Cerebellar nuclear complex (tissue), 1 donor: Measurements from ENCODE around the gene CHST12.
A peak's percentile ranks its signal among the peaks of the same experiment; 100 is the strongest.
"Not testable (repeated sequence)": the region's sequence is repeated elsewhere in the genome, so short reads cannot be mapped to it uniquely, and the experiment has no call there.

Experiments
- DNase-seq, 2 experiments: peaks; one replicate each; lab custom pipeline; 2025; lab: John Stamatoyannopoulos, UW

CHST12 gene

GRCh38 chr7:2403014-2403717 is at the start of gene CHST12:
TSS of gene CHST12 (plus strand) at chr7:2403611. CDS start at chr7:2432640, 29,029 bp downstream.
- peak; percentile 75 to 82 for DNase-seq

GRCh38 chr7:2353936-2354185 is 49.5 kb upstream of the CHST12 start:
- peak; percentile 17 to 50 for DNase-seq

GRCh38 chr7:2354186-2354938 is 49.0 kb upstream of the CHST12 start, which contains the start of gene EIF3B:
TSS of gene EIF3B (plus strand) at chr7:2354827. CDS start at chr7:2354922, 95 bp downstream.
- peak in 1 of 2 experiments; percentile 66 for DNase-seq

DNA sequence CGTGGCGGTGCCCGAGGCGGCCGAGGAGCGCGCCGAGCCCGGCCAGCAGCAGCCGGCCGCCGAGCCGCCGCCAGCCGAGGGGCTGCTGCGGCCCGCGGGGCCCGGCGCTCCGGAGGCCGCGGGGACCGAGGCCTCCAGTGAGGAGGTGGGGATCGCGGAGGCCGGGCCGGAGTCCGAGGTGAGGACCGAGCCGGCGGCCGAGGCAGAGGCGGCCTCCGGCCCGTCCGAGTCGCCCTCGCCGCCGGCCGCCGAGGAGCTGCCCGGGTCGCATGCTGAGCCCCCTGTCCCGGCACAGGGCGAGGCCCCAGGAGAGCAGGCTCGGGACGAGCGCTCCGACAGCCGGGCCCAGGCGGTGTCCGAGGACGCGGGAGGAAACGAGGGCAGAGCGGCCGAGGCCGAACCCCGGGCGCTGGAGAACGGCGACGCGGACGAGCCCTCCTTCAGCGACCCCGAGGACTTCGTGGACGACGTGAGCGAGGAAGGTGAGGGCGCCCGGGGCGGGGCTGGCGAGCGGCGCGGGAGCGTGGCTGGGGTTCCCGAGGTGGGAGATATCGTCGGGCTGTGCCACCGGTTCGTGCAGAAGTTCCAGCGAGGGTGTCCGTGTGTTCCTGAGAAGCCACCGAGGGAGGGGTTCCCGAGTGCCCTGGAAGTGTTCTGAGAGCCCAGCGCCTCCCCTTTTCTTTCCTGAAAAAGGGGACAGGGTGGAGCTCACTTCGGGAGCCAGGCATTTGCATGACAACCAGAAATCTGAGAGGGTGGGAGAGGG is 48.3 kb upstream of the CHST12 start:
- no peak for DNase-seq

DNA sequence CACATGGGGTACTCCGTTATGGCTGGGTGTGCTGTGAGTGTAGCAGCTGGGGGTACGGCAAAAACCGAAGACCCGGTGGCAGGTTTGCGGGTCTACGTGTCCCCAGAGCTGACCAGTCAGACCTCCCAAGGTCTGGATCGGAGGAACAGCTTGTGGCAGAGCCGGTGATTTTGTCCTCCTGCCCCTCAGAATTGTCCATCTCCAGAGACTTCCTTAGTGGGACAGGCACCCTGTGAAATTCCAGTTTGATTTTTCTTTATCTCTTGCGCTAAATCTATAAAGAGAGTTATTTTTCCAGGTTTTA is 47.8 kb upstream of the CHST12 start:
- DNase-seq, result no peak

GRCh38 chr7:2357165-2357564 is 46.2 kb upstream of the CHST12 start:
- DNase-seq, result no peak

GRCh38 chr7:2357571-2357970 is 45.8 kb upstream of the CHST12 start:
- DNase-seq, result no peak

GRCh38 chr7:2358968-2359527 is 44.4 kb upstream of the CHST12 start:
- DNase-seq, result no peak

DNA sequence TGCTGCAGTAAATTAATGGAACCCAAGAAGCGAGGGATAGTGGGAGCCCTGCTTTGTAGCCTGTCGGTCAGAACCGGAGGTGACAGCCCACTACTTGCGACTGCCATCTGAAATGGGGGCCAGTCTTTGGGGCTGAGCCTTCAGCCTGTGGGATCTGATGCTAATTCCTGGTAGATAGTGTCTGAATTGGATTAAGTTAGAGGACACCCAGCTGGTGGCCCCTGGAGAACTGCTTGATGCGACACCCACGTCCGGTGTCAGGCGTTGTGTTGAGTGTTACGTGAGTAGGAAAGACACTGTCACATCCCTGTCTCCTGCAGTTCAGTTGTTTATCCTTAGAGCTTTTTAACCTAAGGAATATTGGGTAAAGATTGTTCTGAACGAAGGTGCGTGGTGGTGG is 43.8 kb upstream of the CHST12 start:
- DNase-seq, result no peak

DNA sequence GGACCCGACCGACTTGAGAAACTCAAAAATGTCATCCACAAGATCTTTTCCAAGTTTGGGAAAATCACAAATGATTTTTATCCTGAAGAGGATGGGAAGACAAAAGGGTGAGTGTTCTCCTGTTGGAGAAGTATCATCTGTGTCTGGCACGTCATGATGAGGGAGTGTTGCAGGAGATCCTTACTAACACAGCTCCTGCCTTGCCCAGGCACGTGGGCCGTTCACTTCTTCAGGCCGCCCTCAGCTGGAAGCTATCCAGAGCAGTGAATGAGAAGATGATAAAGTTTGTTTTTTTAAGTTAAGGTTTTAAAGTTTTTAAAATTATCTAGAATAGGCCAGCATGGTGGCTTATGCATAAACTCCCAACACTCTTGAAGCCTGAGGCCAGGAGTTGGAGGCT is 42.6 kb upstream of the CHST12 start:
- no peak for DNase-seq

GRCh38 chr7:2362385-2363088 is 40.9 kb upstream of the CHST12 start:
- no peak for DNase-seq

DNA sequence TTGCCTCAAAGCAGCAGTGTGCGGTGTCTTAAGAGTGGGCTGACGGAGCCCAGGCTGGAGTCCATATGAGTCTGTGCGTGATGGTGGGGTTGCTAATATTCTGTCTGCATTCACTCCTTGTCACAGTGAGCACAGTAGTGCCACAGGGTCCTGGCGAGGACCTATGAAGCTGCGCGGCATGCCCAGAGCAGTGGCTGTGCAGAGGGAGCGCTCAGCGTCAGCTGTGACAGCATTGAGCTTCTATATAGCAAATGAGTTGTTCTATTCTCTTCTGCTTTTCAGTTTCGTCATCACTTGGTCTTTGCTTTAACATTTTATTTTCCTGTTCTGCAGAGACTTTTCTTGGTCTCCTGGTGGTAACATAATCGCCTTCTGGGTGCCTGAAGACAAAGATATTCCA is 34.3 kb upstream of the CHST12 start:
- DNase-seq, result no peak

DNA sequence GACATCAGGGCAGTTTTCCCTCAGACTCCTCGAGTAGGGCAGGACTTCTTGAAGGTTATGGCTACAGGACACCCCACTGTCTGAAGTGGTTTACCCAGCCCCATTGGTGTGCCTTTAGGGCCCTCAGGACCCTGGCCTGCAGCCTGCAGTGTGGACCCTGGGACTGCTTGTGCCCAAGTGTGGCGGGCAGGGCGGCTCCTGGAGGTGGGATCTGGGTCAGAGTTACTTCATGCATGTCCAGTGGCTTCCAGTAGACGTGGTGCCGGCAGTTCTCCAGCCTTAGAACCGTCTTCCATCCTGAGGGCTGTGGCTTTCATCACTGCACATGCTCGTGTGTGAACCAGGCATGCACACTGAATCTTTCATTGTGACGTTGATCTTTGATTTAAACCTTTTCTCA is 32.1 kb upstream of the CHST12 start:
- DNase-seq, result no peak

- DNase-seq, result no peak
These were observed 30.7 kb upstream of the CHST12 start for GRCh38 chr7:2372724-2373123.

- no peak for DNase-seq
These were observed 30.3 kb upstream of the CHST12 start for GRCh38 chr7:2373124-2373556.

GRCh38 chr7:2373646-2374045 is 29.8 kb upstream of the CHST12 start:
- no peak for DNase-seq

- no peak for DNase-seq
These were observed 29.0 kb upstream of the CHST12 start for GRCh38 chr7:2374401-2374800.

DNA sequence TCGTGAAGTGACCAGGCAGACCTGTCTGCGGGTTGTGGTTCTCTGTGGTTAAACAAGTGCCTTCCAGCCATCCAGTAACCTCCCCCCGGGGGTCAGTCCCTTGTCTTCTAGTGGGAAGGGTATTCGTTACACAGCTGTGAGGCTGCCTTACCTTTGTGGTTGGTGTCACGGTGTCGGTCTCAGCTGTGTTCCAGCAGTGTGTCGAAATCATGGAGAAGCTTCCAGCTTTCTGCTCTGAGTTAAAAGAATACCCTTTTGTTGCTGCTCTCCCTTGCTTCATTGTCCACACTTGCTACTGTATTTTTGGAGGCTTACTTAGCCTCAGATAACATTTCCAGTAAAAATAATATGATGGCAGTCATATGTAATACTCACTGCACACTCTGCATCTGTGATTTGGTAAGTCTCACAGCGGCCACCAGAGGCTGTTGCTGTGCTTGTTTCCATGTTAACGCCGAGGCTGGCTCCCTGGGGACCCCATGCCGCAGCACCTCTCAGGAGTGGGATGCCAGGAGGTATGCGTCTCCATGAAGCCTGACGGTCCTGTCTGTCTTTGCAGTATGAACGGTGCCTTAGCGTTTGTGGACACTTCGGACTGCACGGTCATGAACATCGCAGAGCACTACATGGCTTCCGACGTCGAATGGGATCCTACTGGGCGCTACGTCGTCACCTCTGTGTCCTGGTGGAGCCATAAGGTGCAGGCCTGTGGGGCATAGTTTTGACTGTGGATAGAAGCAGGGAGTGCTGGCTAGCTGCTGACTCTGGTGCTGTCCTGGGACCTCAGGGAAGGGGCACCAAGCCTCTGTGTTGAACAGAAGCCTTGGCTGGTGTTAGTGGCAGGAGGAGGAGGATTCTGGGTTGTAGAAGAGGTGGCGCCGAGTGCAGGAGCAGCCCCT is 28.3 kb upstream of the CHST12 start:
- no peak for DNase-seq

DNA sequence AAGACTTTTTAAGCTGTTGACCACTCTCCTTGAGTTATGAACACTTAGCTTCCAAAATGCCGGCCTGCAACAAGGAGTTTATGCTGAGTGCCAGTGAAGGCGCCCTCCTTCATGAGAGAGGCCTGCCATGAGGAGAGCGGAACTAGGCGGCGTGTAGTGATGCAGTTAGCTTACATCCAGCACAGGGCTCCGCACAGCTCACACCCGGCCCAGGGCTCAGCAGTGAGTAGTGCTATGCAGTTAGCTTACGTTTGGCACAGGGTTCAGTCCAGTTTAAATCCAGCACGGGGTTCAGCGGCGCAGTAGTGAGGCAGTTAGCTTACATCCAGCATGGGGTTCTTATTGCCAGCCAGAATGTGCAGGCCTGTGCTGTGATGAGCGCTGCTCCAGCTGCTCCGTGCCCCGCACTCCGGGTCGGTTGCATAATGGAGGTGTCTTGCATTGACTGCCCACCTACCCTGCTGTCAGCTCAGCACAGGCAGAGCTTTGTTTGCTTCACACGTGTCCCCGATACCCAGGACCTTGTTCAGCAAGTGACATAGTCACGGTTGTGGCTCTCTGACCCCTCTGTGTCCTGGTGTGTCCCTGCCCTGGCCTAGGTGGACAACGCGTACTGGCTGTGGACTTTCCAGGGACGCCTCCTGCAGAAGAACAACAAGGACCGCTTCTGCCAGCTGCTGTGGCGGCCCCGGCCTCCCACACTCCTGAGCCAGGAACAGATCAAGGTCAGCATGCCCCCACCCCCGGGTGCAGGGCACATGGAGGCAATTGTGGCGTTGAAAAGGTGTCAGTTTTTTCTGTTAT is 26.9 kb upstream of the CHST12 start:
- no peak for DNase-seq

DNA sequence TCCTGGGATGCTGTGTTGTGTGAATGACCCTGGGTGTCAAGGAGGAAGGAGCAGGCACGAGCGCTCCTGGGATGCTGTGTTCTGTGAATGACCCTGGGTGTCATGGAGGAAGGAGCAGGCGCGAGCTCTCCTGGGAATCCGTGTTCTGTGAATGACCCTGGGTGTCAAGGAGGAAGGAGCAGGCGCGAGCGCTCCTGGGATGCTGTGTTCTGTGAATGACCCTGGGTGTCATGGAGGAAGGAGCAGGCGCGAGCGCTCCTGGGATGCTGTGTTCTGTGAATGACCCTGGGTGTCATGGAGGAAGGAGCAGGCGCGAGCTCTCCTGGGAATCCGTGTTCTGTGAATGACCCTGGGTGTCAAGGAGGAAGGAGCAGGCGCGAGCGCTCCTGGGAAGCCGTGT is 25.9 kb upstream of the CHST12 start:
- DNase-seq, result not testable (repeated sequence)
